CD4-positive, alpha-beta memory T cell (primary cell): Measurements from ENCODE around the gene FAM174C. TPM values are rescaled to one million over a fixed set of nuclear protein-coding genes. Genes with fewer than 3 reads are reported as not detected.

Experiments used
- CTCF ChIA-PET: fragments of 350-600 bp; sonication (Branson Sonifier 250); formaldehyde crosslinking; loops from one replicate; lab custom pipeline; 2021; ENCODE audit warnings: inconsistent platforms; ENCODE audit not compliant: partially characterized antibody; lab: Charles Lee
- POLR2A ChIA-PET: fragments of 350-600 bp; sonication (Branson Sonifier 250); formaldehyde crosslinking; loops from one replicate; lab custom pipeline; 2021; ENCODE audit not compliant: partially characterized antibody; lab: Charles Lee
- DNase-seq, 5 donors: peaks; one replicate each; pipeline versions ENCODE4 v3.0.0 to v3.0.0-alpha.2; 2020 to 2022; ENCODE audit warnings: mixed read lengths in 1 of 5
- H3K27ac ChIP-seq: one replicate; pipeline ENCODE4 v1.7.0; 2013; ENCODE audit warnings: low read depth, low read length
- H3K27me3 ChIP-seq: 2 replicates; pipeline ENCODE4 v1.7.0; 2013; ENCODE audit warnings: mild to moderate bottlenecking, low read length, moderate library complexity; ENCODE audit not compliant: insufficient read depth
- H3K36me3 ChIP-seq: 2 replicates; pipeline ENCODE4 v1.7.0; 2013; ENCODE audit warnings: mild to moderate bottlenecking, low read length, moderate library complexity; ENCODE audit not compliant: insufficient read depth
- H3K4me1 ChIP-seq: 2 replicates; pipeline ENCODE4 v1.7.0; 2013; ENCODE audit warnings: mild to moderate bottlenecking, low read length, moderate library complexity; ENCODE audit not compliant: insufficient read depth
- H3K4me3 ChIP-seq, 2 donors: one replicate each; pipeline ENCODE4 v1.7.0; 2013; ENCODE audit warnings: low read length in 2 of 2, mild to moderate bottlenecking in 1 of 2
- H3K9me3 ChIP-seq, 2 donors: one replicate each; pipeline ENCODE4 v1.7.0; 2013; ENCODE audit warnings: low read length in 2 of 2, control low read depth in 1 of 2; ENCODE audit not compliant: control insufficient read depth in 1 of 2
- H3K27ac Mint-ChIP-seq, 7 donors: one replicate each; pipeline ENCODE4 v1.8.0; 2020 to 2021; ENCODE audit warnings: mixed read lengths in 7 of 7, mild to moderate bottlenecking in 6 of 7, inconsistent platforms in 3 of 7, moderate library complexity in 3 of 7
- H3K27me3 Mint-ChIP-seq, 2 donors: one replicate each; pipeline ENCODE4 v1.8.0; 2020 to 2021; ENCODE audit warnings: mixed read lengths in 2 of 2
- H3K36me3 Mint-ChIP-seq, 2 donors: one replicate each; pipeline ENCODE4 v1.8.0; 2020 to 2021; ENCODE audit warnings: mixed read lengths in 2 of 2, inconsistent platforms in 1 of 2, mild to moderate bottlenecking in 1 of 2
- H3K4me1 Mint-ChIP-seq, 4 donors: one replicate each; pipeline ENCODE4 v1.8.0; 2020 to 2021; ENCODE audit warnings: mixed read lengths in 4 of 4, mild to moderate bottlenecking in 1 of 4
- H3K4me3 Mint-ChIP-seq, 8 donors: one replicate each; pipeline ENCODE4 v1.8.0; 2020 to 2021; ENCODE audit warnings: mixed read lengths in 8 of 8, mild to moderate bottlenecking in 7 of 8, moderate library complexity in 6 of 8, inconsistent platforms in 3 of 8
- H3K9me3 Mint-ChIP-seq, 8 donors: one replicate each; pipeline ENCODE4 v1.8.0; 2020 to 2021; ENCODE audit warnings: mixed read lengths in 8 of 8, mild to moderate bottlenecking in 5 of 8, inconsistent platforms in 3 of 8, moderate library complexity in 1 of 8
- intact Hi-C: fragments of 100-400 bp; cut with micrococcal nuclease; formaldehyde crosslinking; loops from one replicate; pipeline ENCODE4 v1.15.1; 2023
- polyA plus RNA-seq, 2 donors: library from polyadenylated mRNA; unstranded; fragments of 300-500 nt; fragmentation: Illumina TruSeq; gene quantifications; one replicate each; pipeline ENCODE4 v1.2.3, GENCODE V29; 2021
- total RNA-seq, 2 experiments: library from RNA; stranded (reverse); gene quantifications; one replicate each; pipeline ENCODE4 v1.2.3, GENCODE V29; 2021

FAM174C gene
- total and polyA plus RNA-seq, 4 experiments from 2014 or later: 50.5 to 114 (median 55.7) TPM

GRCh38 chr19:1248786-1249297 is 26.5 kb upstream of the FAM174C start:
- H3K27me3 Mint-ChIP-seq: no peaks in the 10 kb centered on the region
- peak; percentile 82 to 91 (median 90) for DNase-seq
- Histone ChIP-seq H3K36me3 (no peaks in the 10 kb centered on the region), H3K4me3 (peak overlapping the region in 1 of 2 donors; percentile 77), H3K27me3 (no peaks in the 10 kb centered on the region), H3K27ac (peak overlapping the region; percentile 92), H3K9me3 (no peaks in the 10 kb centered on the region), H3K4me1 (peaks cover 33% of the 10 kb centered on the region)
- H3K36me3 Mint-ChIP-seq: peaks cover 6 to 19% of the 10 kb centered on the region in 2 donors
- peaks cover 2 to 26% (median 9%) of the 10 kb centered on the region in 4 donors for H3K4me1 Mint-ChIP-seq
- H3K27ac Mint-ChIP-seq: peak overlapping the region; percentile 32 to 91 (median 81)
- intact Hi-C loops: loop anchor here (1.0 to 10.0 kb wide), 3 partner anchors 10 to 454 kb away; partner anchors contain the start of genes CIRBP and PTBP1
- peak overlapping the region; percentile 52 to 84 (median 70) for H3K4me3 Mint-ChIP-seq
- peaks cover 0 to 6% (median 0%) of the 10 kb centered on the region in 8 donors for H3K9me3 Mint-ChIP-seq
- ChIA-PET CTCF (interaction anchor here (0.7 to 1.0 kb wide), 2 partner anchors 18 to 20 kb away, joined by 4 to 6 read pairs; partner anchors contain the start of gene CIRBP), POLR2A (interaction anchor here (0.7 to 2.4 kb wide), 7 partner anchors 11 to 26 kb away, joined by 3 to 55 read pairs (median 8); partner anchors contain the start of genes CIRBP and FAM174C)

- POLR2A ChIA-PET: interaction anchor here (1.0 to 2.4 kb wide), 12 partner anchors 10 to 181 kb away, joined by 3 to 55 read pairs (median 7); partner anchors contain the start of genes CIRBP and FAM174C
- CTCF ChIA-PET: interaction anchor here (0.7 to 1.0 kb wide), 2 partner anchors 17 to 20 kb away, joined by 4 to 6 read pairs; partner anchors contain the start of gene CIRBP
- H3K27ac Mint-ChIP-seq: peak overlapping the region; percentile 89 to 94 (median 91)
Measured at GRCh38 chr19:1249298-1249989, 25.9 kb upstream of the FAM174C start.

GRCh38 chr19:1249990-1250436 is 25.3 kb upstream of the FAM174C start:
- DNase-seq: no peak
- no peaks in the 10 kb centered on the region for H3K9me3 ChIP-seq
- peaks cover 2 to 28% (median 11%) of the 10 kb centered on the region in 4 donors for H3K4me1 Mint-ChIP-seq

More at GRCh38 chr19:1249298-1249989, 25.9 kb upstream of the FAM174C start:
- Histone ChIP-seq H3K36me3 (peaks cover 4% of the 10 kb centered on the region), H3K4me1 (peaks cover 33% of the 10 kb centered on the region), H3K27ac (peak overlapping the region; percentile 92), H3K4me3 (peak overlapping the region in 1 of 2 donors; percentile 77), H3K9me3 (no peaks in the 10 kb centered on the region), H3K27me3 (no peaks in the 10 kb centered on the region)
- H3K36me3 Mint-ChIP-seq: peaks cover 6 to 18% of the 10 kb centered on the region in 2 donors
- H3K27me3 Mint-ChIP-seq: no peaks in the 10 kb centered on the region
- intact Hi-C loops: loop anchor here (1.0 to 10.0 kb wide), 3 partner anchors 10 to 455 kb away; partner anchors contain the start of genes CIRBP and PTBP1
- H3K4me3 Mint-ChIP-seq: peak overlapping the region; percentile 83 to 94 (median 90)
- peaks cover 0 to 6% (median 0%) of the 10 kb centered on the region in 8 donors for H3K9me3 Mint-ChIP-seq
- H3K4me1 Mint-ChIP-seq: peaks cover 2 to 26% (median 9%) of the 10 kb centered on the region in 4 donors
- peak; percentile 92 to 97 (median 95) for DNase-seq

GRCh38 chr19:1250437-1251260 is 24.7 kb upstream of the FAM174C start:
- H3K36me3 ChIP-seq: peaks cover 16% of the 10 kb centered on the region
- peaks cover 2 to 30% (median 14%) of the 10 kb centered on the region in 4 donors for H3K4me1 Mint-ChIP-seq
- peak overlapping the region; percentile 92 to 95 (median 93) for H3K4me3 Mint-ChIP-seq
- peaks cover 13 to 23% of the 10 kb centered on the region in 2 donors for H3K36me3 Mint-ChIP-seq
- peak; percentile 69 to 81 (median 71) for DNase-seq
- H3K27ac Mint-ChIP-seq: peak overlapping the region; percentile 90 to 98 (median 94)
- no peaks in the 10 kb centered on the region for H3K9me3 ChIP-seq
- peak overlapping the region; percentile 47 to 66 for H3K4me3 ChIP-seq
- CTCF ChIA-PET: interaction anchor here (1.3 kb wide), 1 partner anchor 16 kb away, joined by 5 read pairs; no protein-coding TSS in a partner anchor
- no peaks in the 10 kb centered on the region for H3K27me3 ChIP-seq
- POLR2A ChIA-PET: interaction anchor here (0.8 to 10.8 kb wide), 15 partner anchors 8 to 182 kb away, joined by 3 to 397 read pairs (median 6); partner anchors contain the start of genes CIRBP and FAM174C
- intact Hi-C loops: loop anchor here (5.0 kb wide), 1 partner anchor 157 kb away; the partner anchor contains the start of gene DAZAP1
- peaks cover 34% of the 10 kb centered on the region for H3K4me1 ChIP-seq
- H3K27me3 Mint-ChIP-seq: no peaks in the 10 kb centered on the region
- H3K9me3 Mint-ChIP-seq: peaks cover 0 to 11% (median 0%) of the 10 kb centered on the region in 8 donors
- peak overlapping the region; percentile 86 for H3K27ac ChIP-seq

More at GRCh38 chr19:1249990-1250436, 25.3 kb upstream of the FAM174C start:
- intact Hi-C loops: loop anchor here (1.0 to 10.0 kb wide), 4 partner anchors 9 to 455 kb away; partner anchors contain the start of genes CIRBP, DAZAP1 and PTBP1
- Histone ChIP-seq H3K4me1 (peaks cover 33% of the 10 kb centered on the region), H3K4me3 (peak overlapping the region in 1 of 2 donors; percentile 66), H3K27me3 (no peaks in the 10 kb centered on the region), H3K27ac (peak overlapping the region; percentile 86), H3K36me3 (peaks cover 10% of the 10 kb centered on the region)
- Mint-ChIP-seq H3K9me3 (peaks cover 0 to 11% (median 0%) of the 10 kb centered on the region in 8 donors), H3K27ac (peak overlapping the region; percentile 89 to 94 (median 91)), H3K4me3 (peak overlapping the region; percentile 83 to 94 (median 90)), H3K36me3 (peaks cover 12 to 22% of the 10 kb centered on the region in 2 donors), H3K27me3 (no peaks in the 10 kb centered on the region)
- POLR2A ChIA-PET: interaction anchor here (0.8 to 2.4 kb wide), 8 partner anchors 9 to 182 kb away, joined by 3 to 55 read pairs (median 6); partner anchors contain the start of gene CIRBP
- CTCF ChIA-PET: no interaction called here

GRCh38 chr19:1251330-1252220 is 23.8 kb upstream of the FAM174C start:
- no peaks in the 10 kb centered on the region for H3K27me3 ChIP-seq
- H3K4me1 Mint-ChIP-seq: peaks cover 2 to 30% (median 15%) of the 10 kb centered on the region in 4 donors
- intact Hi-C loops: loop anchor here (5.0 kb wide), 1 partner anchor 156 kb away; the partner anchor contains the start of gene DAZAP1
- ChIA-PET POLR2A (interaction anchor here (1.0 to 10.8 kb wide), 8 partner anchors 8 to 183 kb away, joined by 3 to 397 read pairs (median 6); partner anchors contain the start of genes CIRBP and FAM174C), CTCF (interaction anchor here (1.3 kb wide), 1 partner anchor 15 kb away, joined by 5 read pairs; no protein-coding TSS in a partner anchor)
- H3K36me3 Mint-ChIP-seq: peaks cover 16 to 26% of the 10 kb centered on the region in 2 donors
- H3K4me3 ChIP-seq: peak overlapping the region; percentile 47 to 66
- peaks cover 40% of the 10 kb centered on the region for H3K4me1 ChIP-seq
- H3K4me3 Mint-ChIP-seq: peak overlapping the region; percentile 92 to 95 (median 93)
- peak; percentile 65 to 82 (median 69) for DNase-seq
- no peaks in the 10 kb centered on the region for H3K9me3 ChIP-seq
- peaks cover 0 to 11% (median 0%) of the 10 kb centered on the region in 8 donors for H3K9me3 Mint-ChIP-seq
- H3K27ac Mint-ChIP-seq: peak overlapping the region; percentile 90 to 98 (median 94)
- H3K36me3 ChIP-seq: peaks cover 24% of the 10 kb centered on the region
- H3K27ac ChIP-seq: peak overlapping the region; percentile 86
- no peaks in the 10 kb centered on the region for H3K27me3 Mint-ChIP-seq
